GM19025 (cell line): ENCODE measurements around the gene FSIP1.

Experiments
- ATAC-seq: cut with Tn5 transposase; IDR thresholded peaks from one replicate; pipeline ENCODE4 v1.9.1; 2021; ENCODE audit warnings: mild to moderate bottlenecking, low read depth, moderate library complexity; ENCODE audit not compliant: unreplicated experiment

The FSIP1 gene

DNA sequence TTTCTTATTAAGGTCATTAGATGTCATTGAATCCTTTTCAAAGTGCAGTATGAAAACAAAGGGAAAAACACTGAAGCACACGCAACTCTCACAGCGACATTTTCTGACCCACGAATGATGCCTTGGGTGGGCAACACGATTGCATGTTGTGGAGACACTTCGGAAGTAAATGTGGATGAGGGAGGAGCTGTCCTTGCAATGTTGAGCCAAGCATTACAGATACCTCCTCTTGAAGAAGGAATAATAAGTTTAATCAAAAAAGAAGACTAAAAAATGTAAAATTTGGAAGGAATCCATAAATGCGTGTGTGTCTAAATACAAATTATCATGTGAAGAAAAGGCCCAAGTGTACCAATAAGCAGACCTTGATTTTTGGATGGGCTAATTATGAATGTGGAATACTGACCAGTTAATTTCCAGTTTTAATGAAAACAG lies 184.9 kb downstream of the FSIP1 start:
- ATAC-seq = no peak

DNA sequence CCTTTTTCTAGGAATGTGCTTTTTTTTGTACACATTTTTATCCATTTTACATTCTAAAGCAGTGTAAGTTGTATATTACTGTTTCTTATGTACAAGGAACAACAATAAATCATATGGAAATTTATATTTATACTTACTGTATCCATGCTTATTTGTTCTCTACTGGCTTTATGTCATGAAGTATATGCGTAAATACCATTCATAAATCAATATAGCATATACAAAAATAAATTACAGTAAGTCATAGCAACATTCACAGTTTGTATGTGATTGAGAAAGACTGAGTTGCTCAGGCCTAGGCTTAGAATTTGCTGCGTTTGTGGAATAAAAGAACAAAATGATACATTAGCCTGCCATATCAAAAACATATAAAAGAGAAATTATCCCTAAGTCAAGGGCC lies 185.3 kb downstream of the FSIP1 start:
- no peak for ATAC-seq

DNA sequence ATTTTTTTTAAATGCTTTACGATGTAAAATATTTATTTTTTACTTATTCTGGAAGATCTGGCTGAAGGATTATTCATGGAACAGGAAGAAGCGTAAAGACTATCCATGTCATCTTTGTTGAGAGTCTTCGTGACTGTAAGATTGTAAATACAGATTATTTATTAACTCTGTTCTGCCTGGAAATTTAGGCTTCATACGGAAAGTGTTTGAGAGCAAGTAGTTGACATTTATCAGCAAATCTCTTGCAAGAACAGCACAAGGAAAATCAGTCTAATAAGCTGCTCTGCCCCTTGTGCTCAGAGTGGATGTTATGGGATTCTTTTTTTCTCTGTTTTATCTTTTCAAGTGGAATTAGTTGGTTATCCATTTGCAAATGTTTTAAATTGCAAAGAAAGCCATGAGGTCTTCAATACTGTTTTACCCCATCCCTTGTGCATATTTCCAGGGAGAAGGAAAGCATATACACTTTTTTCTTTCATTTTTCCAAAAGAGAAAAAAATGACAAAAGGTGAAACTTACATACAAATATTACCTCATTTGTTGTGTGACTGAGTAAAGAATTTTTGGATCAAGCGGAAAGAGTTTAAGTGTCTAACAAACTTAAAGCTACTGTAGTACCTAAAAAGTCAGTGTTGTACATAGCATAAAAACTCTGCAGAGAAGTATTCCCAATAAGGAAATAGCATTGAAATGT lies 186.1 kb downstream of the FSIP1 start:
- ATAC-seq = no peak

DNA sequence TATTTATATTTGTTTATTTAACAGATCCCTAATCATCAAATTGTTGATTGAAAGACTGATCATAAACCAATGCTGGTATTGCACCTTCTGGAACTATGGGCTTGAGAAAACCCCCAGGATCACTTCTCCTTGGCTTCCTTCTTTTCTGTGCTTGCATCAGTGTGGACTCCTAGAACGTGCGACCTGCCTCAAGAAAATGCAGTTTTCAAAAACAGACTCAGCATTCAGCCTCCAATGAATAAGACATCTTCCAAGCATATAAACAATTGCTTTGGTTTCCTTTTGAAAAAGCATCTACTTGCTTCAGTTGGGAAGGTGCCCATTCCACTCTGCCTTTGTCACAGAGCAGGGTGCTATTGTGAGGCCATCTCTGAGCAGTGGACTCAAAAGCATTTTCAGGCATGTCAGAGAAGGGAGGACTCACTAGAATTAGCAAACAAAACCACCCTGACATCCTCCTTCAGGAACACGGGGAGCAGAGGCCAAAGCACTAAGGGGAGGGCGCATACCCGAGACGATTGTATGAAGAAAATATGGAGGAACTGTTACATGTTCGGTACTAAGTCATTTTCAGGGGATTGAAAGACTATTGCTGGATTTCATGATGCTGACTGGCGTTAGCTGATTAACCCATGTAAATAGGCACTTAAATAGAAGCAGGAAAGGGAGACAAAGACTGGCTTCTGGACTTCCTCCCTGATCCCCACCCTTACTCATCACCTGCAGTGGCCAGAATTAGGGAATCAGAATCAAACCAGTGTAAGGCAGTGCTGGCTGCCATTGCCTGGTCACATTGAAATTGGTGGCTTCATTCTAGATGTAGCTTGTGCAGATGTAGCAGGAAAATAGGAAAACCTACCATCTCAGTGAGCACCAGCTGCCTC lies 187.1 kb downstream of the FSIP1 start:
- no peak for ATAC-seq

DNA sequence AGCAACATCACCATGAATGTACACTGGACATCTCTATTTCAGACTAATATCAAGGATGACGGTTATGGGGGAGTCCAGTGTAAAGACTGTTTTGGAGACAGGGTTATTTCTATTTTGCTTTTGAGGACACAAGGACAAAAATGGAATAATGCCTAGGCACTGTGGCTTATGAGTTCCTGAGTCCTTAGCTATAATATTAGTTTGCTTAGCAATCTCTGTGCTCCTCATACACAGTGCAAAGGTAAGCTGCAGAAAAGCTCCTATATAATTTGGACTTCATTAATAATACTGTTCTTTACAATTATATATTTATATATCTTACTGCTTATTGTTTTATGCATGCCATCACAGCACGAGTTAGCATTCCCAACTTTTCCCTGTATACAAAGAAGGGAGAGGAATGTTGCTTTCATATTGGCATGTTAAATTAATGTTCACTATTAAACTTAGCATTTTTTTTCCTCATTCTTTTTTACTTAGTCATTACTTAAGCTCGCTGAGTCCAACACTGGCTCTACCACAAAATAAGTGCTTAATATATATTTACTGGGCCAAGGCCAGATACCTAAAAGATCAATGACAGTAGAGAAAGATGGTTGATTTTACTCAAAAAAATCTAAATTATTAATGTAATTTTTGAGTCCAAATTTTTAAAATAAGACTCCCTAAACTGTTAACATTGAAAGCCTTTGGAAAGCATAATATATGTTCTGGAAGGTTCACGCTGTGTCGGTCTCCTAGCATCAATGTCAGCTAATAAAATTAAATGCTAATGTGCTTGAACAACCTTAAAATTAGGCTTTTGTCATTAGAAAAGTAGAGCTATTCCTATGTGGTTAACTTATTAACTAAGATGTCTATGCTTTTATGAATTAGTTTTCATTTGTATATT lies 187.9 kb downstream of the FSIP1 start:
- ATAC-seq = no peak

DNA sequence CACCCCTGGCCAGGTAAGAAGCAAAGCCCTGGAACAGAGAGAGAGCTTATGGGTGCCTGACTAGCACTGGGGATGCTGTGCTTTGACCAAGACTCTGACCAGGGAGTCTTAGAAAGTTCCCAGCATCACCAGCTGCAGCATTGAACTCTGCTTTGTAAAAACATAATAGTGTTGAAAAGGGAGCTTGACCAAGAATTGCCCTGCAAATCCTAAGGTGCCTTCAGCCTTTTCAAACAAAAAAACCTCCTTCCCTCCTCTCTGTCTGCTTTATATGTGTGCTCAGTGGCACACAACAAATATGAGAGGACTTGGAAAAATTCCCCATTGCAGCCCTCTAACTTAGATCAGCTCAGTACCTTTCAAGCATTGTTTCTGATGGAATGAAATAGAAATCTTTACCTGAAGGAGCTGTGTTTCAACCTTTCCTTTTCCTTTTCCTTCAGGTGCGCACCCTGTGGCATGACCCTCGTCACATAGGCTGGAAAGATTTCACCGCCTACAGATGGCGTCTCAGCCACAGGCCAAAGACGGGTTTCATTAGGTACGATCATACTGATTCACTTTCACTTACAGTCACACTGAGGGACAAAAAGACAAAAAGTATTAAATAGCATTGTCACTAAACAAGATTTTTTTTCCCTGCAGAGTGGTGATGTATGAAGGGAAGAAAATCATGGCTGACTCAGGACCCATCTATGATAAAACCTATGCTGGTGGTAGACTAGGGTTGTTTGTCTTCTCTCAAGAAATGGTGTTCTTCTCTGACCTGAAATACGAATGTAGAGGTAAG lies 188.8 kb downstream of the FSIP1 start:
- ATAC-seq = no peak

DNA sequence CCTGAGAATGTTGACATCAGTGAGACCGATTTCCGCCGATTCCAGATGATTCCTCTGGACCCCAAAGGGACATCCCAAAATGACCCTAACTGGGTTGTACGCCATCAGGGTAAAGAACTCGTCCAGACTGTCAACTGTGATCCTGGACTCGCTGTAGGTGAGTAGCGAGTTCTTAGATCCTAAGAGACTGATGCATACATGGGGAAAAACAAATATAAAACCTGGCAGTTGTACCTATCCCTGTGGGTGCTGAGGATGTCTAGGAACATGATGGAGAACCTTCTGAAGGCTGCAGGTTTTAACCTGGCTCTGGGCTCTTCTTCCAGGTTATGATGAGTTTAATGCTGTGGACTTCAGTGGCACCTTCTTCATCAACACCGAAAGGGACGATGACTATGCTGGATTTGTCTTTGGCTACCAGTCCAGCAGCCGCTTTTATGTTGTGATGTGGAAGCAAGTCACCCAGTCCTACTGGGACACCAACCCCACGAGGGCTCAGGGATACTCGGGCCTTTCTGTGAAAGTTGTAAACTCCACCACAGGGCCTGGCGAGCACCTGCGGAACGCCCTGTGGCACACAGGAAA lies 189.5 kb downstream of the FSIP1 start:
- ATAC-seq = no peak

DNA sequence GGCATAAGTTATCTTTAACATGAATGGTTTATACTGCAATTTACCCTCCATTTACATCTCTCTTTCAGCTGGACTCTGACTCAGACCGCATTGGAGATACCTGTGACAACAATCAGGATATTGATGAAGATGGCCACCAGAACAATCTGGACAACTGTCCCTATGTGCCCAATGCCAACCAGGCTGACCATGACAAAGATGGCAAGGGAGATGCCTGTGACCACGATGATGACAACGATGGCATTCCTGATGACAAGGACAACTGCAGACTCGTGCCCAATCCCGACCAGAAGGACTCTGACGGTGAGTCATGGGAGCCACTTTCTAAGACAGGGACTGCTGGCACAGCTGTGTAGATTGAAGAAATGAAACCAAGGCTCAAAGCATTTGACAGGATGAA lies 190.1 kb downstream of the FSIP1 start:
- no peak for ATAC-seq

DNA sequence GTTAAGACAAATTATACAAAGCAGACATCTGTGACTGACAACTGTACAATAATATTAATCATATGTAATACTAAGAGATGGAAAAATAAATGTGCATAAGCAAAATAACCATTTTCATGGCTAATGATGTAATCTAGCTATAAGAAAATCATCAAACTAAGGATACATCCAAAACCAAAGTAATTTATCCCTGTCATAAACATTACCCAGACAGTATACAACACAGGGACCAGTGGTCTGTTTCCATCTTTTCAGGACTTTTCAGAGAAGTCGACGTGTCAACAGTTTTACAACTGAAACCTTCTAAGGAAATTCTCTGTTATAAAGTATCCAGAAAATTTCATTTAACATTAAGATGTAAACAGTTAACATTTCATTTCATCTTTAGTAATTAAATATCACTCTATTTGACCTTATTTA lies 190.7 kb downstream of the FSIP1 start:
- ATAC-seq = no peak

DNA sequence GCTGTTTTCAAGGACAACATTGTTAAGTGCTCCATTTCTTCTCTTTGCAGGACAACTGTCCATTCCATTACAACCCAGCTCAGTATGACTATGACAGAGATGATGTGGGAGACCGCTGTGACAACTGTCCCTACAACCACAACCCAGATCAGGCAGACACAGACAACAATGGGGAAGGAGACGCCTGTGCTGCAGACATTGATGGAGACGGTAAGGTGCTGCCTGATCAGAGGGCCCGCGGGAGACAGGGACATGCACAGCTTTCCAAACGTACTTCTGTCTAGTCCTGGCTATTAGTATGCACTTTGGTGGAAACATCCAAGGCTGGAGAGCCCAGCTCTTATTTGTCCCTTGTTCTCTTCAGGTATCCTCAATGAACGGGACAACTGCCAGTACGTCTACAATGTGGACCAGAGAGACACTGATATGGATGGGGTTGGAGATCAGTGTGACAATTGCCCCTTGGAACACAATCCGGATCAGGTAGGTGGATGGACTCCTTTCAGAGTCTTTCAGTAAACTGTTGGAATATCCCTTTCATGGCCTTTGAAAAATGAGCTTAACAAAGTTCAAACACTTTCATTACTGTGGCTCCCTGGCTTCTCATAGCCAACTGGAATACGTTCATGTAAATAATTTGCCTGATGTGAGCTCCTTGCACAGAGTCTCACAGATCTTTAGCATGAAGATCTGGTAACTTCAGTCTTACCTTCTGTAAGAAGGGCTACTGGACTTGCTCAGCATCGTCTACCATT lies 191.3 kb downstream of the FSIP1 start:
- ATAC-seq = no peak

DNA sequence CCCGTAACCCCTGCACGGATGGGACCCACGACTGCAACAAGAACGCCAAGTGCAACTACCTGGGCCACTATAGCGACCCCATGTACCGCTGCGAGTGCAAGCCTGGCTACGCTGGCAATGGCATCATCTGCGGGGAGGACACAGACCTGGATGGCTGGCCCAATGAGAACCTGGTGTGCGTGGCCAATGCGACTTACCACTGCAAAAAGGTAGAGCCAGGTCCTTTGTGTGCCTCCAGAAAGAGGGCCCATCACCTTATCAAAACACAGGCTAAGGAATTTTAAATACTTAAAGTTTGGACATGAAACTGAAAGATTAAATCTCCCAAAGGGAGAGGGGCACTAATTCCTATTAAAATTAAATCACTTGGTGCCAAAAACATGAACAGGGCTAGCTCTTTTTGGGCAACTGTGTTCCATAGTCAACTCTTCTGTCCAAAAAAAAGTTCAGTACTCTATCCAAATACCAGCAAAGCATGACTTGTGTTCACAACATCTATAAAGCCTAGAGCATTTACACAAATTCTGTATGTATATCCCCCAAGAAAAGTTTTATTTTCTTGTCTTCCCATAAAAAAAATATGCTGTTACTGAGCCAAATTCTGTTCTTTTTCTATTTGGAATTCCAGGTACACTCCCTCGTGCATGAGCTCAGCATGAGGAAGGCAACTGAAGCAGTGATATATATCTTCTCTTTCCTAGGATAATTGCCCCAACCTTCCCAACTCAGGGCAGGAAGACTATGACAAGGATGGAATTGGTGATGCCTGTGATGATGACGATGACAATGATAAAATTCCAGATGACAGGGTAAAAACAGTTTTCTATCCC lies 192.6 kb downstream of the FSIP1 start:
- no peak for ATAC-seq

DNA sequence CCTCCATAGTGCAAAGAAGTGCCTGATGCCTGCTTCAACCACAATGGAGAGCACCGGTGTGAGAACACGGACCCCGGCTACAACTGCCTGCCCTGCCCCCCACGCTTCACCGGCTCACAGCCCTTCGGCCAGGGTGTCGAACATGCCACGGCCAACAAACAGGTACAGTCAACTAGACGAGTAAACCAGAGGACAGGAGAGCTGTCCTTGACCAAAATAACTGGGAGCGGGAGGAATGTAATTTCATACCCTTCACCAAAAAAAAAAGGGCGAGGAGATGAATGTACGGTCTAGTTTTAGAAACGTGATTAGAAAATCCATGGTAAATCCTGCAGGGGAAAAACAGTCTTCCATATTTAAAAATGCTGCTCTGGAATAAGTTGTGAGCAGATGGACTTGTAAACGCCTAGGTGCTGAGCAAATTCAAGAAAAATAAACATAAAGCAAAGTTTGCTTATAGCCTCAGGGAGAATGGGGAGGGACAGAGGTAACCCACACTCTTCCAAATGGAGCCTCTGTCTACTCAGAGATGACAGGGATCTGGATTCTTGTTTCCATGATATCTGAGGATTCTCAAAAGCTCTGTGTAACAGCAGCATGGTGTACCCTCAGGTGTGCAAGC lies 193.3 kb downstream of the FSIP1 start:
- no peak for ATAC-seq

DNA sequence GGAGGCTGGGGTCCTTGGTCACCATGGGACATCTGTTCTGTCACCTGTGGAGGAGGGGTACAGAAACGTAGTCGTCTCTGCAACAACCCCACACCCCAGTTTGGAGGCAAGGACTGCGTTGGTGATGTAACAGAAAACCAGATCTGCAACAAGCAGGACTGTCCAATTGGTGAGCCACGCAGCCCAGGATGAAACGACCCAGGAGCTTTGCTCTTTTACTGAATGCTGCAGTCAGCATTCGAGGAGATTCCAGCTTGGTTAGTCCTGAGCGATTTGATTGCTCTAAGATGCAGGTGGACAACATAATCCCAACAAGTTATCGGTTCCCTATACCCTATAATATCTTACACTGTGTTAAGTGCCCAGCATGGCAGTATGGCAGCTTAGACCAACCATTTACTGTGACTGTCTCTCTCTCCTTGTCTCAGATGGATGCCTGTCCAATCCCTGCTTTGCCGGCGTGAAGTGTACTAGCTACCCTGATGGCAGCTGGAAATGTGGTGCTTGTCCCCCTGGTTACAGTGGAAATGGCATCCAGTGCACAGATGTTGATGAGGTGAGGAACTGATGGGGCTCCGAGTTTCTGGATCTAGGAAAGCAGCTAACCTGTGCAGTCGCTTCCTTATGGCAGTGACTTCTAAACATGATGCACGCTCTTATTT lies 194.0 kb downstream of the FSIP1 start:
- no peak for ATAC-seq

DNA sequence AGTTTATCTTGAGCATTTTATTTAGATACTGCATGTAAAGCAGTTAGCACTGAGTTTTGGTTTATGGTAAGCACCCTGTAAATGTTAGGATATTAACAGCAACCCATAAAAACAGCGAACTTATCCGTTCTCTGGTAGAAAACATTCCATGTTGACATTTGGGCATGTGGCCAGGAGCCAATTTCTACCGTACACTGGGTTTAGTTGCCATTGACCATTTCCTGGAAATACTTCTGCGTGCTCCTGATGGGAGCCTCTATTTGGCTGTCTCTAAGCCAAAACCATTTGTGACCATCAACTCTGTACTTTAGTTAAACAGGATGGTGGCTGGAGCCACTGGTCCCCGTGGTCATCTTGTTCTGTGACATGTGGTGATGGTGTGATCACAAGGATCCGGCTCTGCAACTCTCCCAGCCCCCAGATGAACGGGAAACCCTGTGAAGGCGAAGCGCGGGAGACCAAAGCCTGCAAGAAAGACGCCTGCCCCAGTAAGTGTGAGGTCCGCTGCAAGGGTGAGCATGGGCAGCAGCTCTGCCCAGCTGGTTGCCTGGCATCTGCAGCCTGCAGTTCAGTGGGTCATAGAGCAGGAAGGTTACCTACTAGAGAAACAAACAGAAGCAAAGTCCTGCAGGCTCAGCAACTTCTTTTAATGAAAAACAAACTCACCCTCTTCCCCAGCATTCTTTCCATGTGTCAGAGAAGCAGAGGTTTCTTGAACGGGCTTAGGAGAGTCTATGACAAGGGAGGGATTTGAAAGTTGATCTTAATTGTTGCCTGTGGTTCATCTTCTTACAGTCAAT lies 194.7 kb downstream of the FSIP1 start:
- ATAC-seq = no peak

DNA sequence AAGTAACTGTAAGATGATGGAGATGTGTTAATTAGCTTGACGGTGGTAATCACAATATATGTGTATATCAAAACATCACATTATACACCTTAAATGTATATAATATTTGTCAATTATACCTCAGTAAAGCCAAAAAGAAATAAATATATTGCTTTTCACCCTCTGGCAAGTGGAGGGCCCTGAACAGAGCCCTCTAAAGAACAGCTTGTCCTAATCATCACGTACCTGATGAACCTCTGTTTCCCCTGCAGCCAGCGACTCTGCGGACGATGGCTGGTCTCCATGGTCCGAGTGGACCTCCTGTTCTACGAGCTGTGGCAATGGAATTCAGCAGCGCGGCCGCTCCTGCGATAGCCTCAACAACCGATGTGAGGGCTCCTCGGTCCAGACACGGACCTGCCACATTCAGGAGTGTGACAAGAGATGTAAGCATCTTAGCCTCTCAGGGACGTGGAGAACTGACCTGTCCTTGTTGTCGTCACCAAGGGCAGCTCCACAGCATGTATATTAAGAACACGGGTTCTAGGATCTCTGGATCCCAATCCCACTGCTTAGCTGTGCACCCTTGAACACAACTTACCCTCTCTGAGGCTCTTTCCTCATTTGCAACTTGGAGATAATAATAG lies 195.4 kb downstream of the FSIP1 start:
- ATAC-seq = no peak
